H9 (cell line): ENCODE data around the gene MLH1. TPM values are rescaled to one million over a fixed set of nuclear protein-coding genes. Genes with fewer than 3 reads are reported as not detected.

Source experiments
- DNase-seq: peaks from one replicate; pipeline ENCODE4 v3.0.0-alpha.2; 2017
- H2AFZ ChIP-seq: one replicate; pipeline ENCODE4 v1.6.1; 2013; ENCODE audit warnings: mild to moderate bottlenecking, low read length, control low read depth, moderate library complexity
- H2AK5ac ChIP-seq: 2 replicates; pipeline ENCODE4 v1.6.1; 2013; ENCODE audit warnings: low read length, control low read depth, mixed read lengths; ENCODE audit not compliant: insufficient read length
- H2BK120ac ChIP-seq: one replicate; pipeline ENCODE4 v1.6.1; 2013; ENCODE audit warnings: low read depth, mild to moderate bottlenecking, low read length, control low read depth, inconsistent platforms; ENCODE audit not compliant: poor library complexity, severe bottlenecking
- H2BK12ac ChIP-seq: 2 replicates; pipeline ENCODE4 v1.6.1; 2013; ENCODE audit warnings: low read length, control low read depth, mixed read lengths, low read depth; ENCODE audit not compliant: insufficient read length
- H2BK15ac ChIP-seq: 2 replicates; pipeline ENCODE4 v1.6.1; 2013; ENCODE audit warnings: low read depth, low read length, control low read depth
- H2BK20ac ChIP-seq: one replicate; pipeline ENCODE4 v1.6.1; 2013; ENCODE audit warnings: low read depth, mild to moderate bottlenecking, low read length, control low read depth, inconsistent platforms; ENCODE audit not compliant: poor library complexity, severe bottlenecking
- H2BK5ac ChIP-seq: 2 replicates; pipeline ENCODE4 v1.6.1; 2013; ENCODE audit warnings: low read length, control low read depth, mixed read lengths; ENCODE audit not compliant: insufficient read length
- H3K14ac ChIP-seq: 2 replicates; pipeline ENCODE4 v1.6.1; 2013; ENCODE audit warnings: low read length, control low read depth; ENCODE audit not compliant: insufficient read depth
- H3K18ac ChIP-seq: 2 replicates; pipeline ENCODE4 v1.6.1; 2013; ENCODE audit warnings: low read depth, mild to moderate bottlenecking, mixed read lengths, low read length, control low read depth; ENCODE audit not compliant: insufficient read length
- H3K23ac ChIP-seq: 2 replicates; pipeline ENCODE4 v1.6.1; 2013; ENCODE audit warnings: low read length, control low read depth, mixed read lengths, low read depth; ENCODE audit not compliant: insufficient read length
- H3K23me2 ChIP-seq: 2 replicates; pipeline ENCODE4 v1.6.1; 2013; ENCODE audit warnings: low read depth, mild to moderate bottlenecking, mixed read lengths, low read length, control low read depth; ENCODE audit not compliant: insufficient read length, poor library complexity, severe bottlenecking
- H3K27ac ChIP-seq: 2 replicates; pipeline ENCODE4 v1.5.1; 2013; ENCODE audit warnings: low read length, control low read depth, mixed read lengths, low read depth; ENCODE audit not compliant: insufficient read length
- H3K27me3 ChIP-seq: 2 replicates; pipeline ENCODE4 v1.6.1; 2013; ENCODE audit warnings: low read length, control low read depth, inconsistent platforms; ENCODE audit not compliant: insufficient read depth
- H3K4ac ChIP-seq: 2 replicates; pipeline ENCODE4 v1.6.1; 2013; ENCODE audit warnings: low read depth, mild to moderate bottlenecking, control low read depth, inconsistent platforms, low read length, moderate library complexity
- H3K4me1 ChIP-seq: 2 replicates; pipeline ENCODE4 v1.6.1; 2013; ENCODE audit warnings: low read length, control low read depth, inconsistent platforms; ENCODE audit not compliant: insufficient read depth
- H3K4me2 ChIP-seq: 2 replicates; pipeline ENCODE4 v1.6.1; 2013; ENCODE audit warnings: low read length, control low read depth, mixed read lengths; ENCODE audit not compliant: insufficient read length, insufficient read depth
- H3K56ac ChIP-seq: 2 replicates; pipeline ENCODE4 v1.6.1; 2013; ENCODE audit warnings: low read depth, mild to moderate bottlenecking, mixed read lengths, low read length, control low read depth; ENCODE audit not compliant: insufficient read length
- H3K79me1 ChIP-seq: 2 replicates; pipeline ENCODE4 v1.6.1; 2013; ENCODE audit warnings: low read depth, mild to moderate bottlenecking, moderate library complexity, low read length, control low read depth, inconsistent platforms; ENCODE audit not compliant: insufficient read depth, poor library complexity, severe bottlenecking
- H3K79me2 ChIP-seq: 2 replicates; pipeline ENCODE4 v1.6.1; 2013; ENCODE audit warnings: low read length, control low read depth, inconsistent platforms; ENCODE audit not compliant: insufficient read depth
- H3K9ac ChIP-seq: 2 replicates; pipeline ENCODE4 v1.6.1; 2013; ENCODE audit warnings: low read length, control low read depth, mixed read lengths; ENCODE audit not compliant: insufficient read length; ENCODE audit errors: extremely low read depth
- H3K9me3 ChIP-seq: one replicate; pipeline ENCODE4 v1.6.1; 2013; ENCODE audit warnings: low read depth, low read length, inconsistent platforms; ENCODE audit not compliant: control insufficient read depth
- H3T11ph ChIP-seq: one replicate; pipeline ENCODE4 v1.6.1; 2013; ENCODE audit warnings: mild to moderate bottlenecking, low read length, control low read depth, inconsistent platforms
- H4K20me1 ChIP-seq: one replicate; pipeline ENCODE4 v1.6.1; 2013; ENCODE audit not compliant: control insufficient read depth, insufficient read length, insufficient read depth
- H4K5ac ChIP-seq: 2 replicates; pipeline ENCODE4 v1.6.1; 2013; ENCODE audit warnings: low read depth, mild to moderate bottlenecking, mixed read lengths, low read length, control low read depth; ENCODE audit not compliant: insufficient read length
- H4K8ac ChIP-seq: replicated peaks from 2 replicates; pipeline ENCODE4 v1.6.1; 2013; ENCODE audit warnings: low read length, control low read depth, mixed read lengths, low read depth; ENCODE audit not compliant: insufficient read length
- H4K91ac ChIP-seq: 2 replicates; pipeline ENCODE4 v1.6.1; 2013; ENCODE audit warnings: low read depth, mild to moderate bottlenecking, moderate library complexity, mixed read lengths, low read length, control low read depth; ENCODE audit not compliant: insufficient read length
- H3K27ac Mint-ChIP-seq, 3 experiments: 2 replicates in 2 of 3; 3 replicates in 1 of 3; pipeline ENCODE4 v1.8.0; 2020 to 2021; ENCODE audit warnings: mixed read lengths in 3 of 3, mild to moderate bottlenecking in 1 of 3, moderate library complexity in 1 of 3
- H3K27me3 Mint-ChIP-seq: 2 replicates; pipeline ENCODE4 v1.8.0; 2021; ENCODE audit warnings: low read depth, mild to moderate bottlenecking, moderate library complexity, mixed read lengths
- H3K36me3 Mint-ChIP-seq, 3 experiments: 2 replicates in 2 of 3; 3 replicates in 1 of 3; pipeline ENCODE4 v1.8.0; 2020 to 2021; ENCODE audit warnings: low read depth in 3 of 3, mixed read lengths in 3 of 3; ENCODE audit not compliant: insufficient read depth in 1 of 3
- H3K4me1 Mint-ChIP-seq, 2 experiments: 2 replicates each; pipeline ENCODE4 v1.8.0; 2020; ENCODE audit warnings: mixed read lengths in 2 of 2
- H3K4me3 Mint-ChIP-seq, 2 experiments: 2 replicates in 1 of 2; 3 replicates in 1 of 2; pipeline ENCODE4 v1.8.0; 2020 to 2021; ENCODE audit warnings: mild to moderate bottlenecking in 2 of 2, mixed read lengths in 2 of 2, moderate library complexity in 1 of 2
- H3K9me3 Mint-ChIP-seq, 2 experiments: 2 replicates in 1 of 2; 3 replicates in 1 of 2; pipeline ENCODE4 v1.8.0; 2020; ENCODE audit warnings: mild to moderate bottlenecking in 2 of 2, mixed read lengths in 2 of 2, moderate library complexity in 1 of 2
- WGBS: extraction: QIAGEN DNeasy Blood & Tissue Kit; methylation state at CpG from one replicate; pipeline ENCODE4 v1.1.7; 2013; ENCODE audit warnings: missing lambda C conversion rate, low lambda C conversion rate, mixed read lengths; ENCODE audit not compliant: insufficient read length; ENCODE audit errors: extremely low coverage; 5-methylcytosine and 5-hydroxymethylcytosine counted together
- total RNA-seq: library from RNA; stranded (reverse); gene quantifications from 2 replicates; pipeline ENCODE4 v1.2.1, GENCODE V29; 2021
- TF ChIP-seq, protein P1 (sequence below): fragments of 200-600 bp; sonication (generic); conservative IDR thresholded peaks from 3 replicates; pipeline ENCODE4 v1.8.0; 2021; ENCODE audit warnings: antibody characterized with exemption, mild to moderate bottlenecking

MLH1 gene
- total RNA-seq, 1 experiment from 2014 or later, result 45.1 TPM

DNA sequence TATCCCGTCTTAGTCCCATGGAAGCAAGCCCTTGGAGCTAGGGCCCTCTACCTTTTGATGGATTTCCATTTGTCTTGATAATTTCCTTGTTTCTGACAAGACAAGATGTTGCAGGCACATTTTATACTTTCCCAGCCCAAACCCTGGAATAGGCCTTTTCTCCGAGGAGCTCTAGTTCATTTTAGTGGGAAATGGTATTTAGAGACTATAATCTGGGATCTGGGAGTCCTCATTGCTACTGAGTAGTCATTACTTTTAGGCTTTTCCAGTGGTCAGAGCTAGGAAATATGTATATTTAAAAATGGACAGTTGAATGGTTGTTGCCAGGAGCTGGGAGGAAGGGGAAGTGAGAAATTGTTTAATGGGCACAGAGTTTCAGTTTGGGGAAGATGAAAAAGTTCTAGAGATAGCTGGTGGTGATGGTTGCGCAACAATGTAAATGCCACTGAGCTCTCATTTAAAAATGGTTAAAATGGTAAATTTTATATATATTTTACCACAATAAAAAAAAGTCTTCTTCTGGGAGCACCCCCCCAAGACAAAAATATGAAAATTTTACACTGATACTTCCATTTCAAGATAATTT, 31.6 kb downstream of the MLH1 start:
- Histone ChIP-seq H3K27ac (no peak overlapping the region), H3K79me1 (no peaks in the 10 kb centered on the region), H4K8ac (no peak overlapping the region), H4K91ac (no peak overlapping the region), H3K79me2 (no peaks in the 10 kb centered on the region; the same call in 1 of the 2 replicates), H3K56ac (no peak overlapping the region), H2BK20ac (no peak overlapping the region), H2BK12ac (no peak overlapping the region), H3K4me2 (no peak overlapping the region), H2BK15ac (no peak overlapping the region), H3K23ac (no peak overlapping the region), H2BK5ac (no peak overlapping the region), H4K5ac (no peak overlapping the region), H3K18ac (no peak overlapping the region), H3K4me1 (no peaks in the 10 kb centered on the region), H2AK5ac (no peak overlapping the region), H2BK120ac (no peak overlapping the region), H3K4ac (no peak overlapping the region), H3K23me2 (no peaks in the 10 kb centered on the region), H3K27me3 (no peaks in the 10 kb centered on the region), H3K14ac (no peak overlapping the region), H3T11ph (no peak overlapping the region), H3K9me3 (no peaks in the 10 kb centered on the region), H3K9ac (no peak overlapping the region), H4K20me1 (no peaks in the 10 kb centered on the region), H2AFZ (no peak overlapping the region)
- DNase-seq, result no peak
- peaks cover 59 to 89% (median 88%) of the 10 kb centered on the region in 3 experiments for H3K36me3 Mint-ChIP-seq
- H3K4me3 Mint-ChIP-seq, result no peak overlapping the region
- no peaks in the 10 kb centered on the region for H3K4me1 Mint-ChIP-seq
- peaks cover 0 to 4% of the 10 kb centered on the region in 2 experiments; a peak in 2 of 5 replicates for H3K9me3 Mint-ChIP-seq
- no peaks in the 10 kb centered on the region for H3K27me3 Mint-ChIP-seq
- H3K27ac Mint-ChIP-seq, result no peak overlapping the region
- no CpG with 5 or more reads among the region's 3 CpGs for WGBS
- TF ChIP-seq, protein P1, sequence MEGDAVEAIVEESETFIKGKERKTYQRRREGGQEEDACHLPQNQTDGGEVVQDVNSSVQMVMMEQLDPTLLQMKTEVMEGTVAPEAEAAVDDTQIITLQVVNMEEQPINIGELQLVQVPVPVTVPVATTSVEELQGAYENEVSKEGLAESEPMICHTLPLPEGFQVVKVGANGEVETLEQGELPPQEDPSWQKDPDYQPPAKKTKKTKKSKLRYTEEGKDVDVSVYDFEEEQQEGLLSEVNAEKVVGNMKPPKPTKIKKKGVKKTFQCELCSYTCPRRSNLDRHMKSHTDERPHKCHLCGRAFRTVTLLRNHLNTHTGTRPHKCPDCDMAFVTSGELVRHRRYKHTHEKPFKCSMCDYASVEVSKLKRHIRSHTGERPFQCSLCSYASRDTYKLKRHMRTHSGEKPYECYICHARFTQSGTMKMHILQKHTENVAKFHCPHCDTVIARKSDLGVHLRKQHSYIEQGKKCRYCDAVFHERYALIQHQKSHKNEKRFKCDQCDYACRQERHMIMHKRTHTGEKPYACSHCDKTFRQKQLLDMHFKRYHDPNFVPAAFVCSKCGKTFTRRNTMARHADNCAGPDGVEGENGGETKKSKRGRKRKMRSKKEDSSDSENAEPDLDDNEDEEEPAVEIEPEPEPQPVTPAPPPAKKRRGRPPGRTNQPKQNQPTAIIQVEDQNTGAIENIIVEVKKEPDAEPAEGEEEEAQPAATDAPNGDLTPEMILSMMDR, result no peak
